WTC11 (cell line): ENCODE data around the gene SH3GL3. TPM values are rescaled to one million over a fixed set of nuclear protein-coding genes. Genes with fewer than 3 reads are reported as not detected.

ENCODE experiments used
- ATAC-seq: fragments of 200-7000 bp; cut with Tn5 transposase; 2 replicates; pipeline ENCODE4 v1.10.0; 2021; ENCODE audit warnings: mild to moderate bottlenecking, moderate library complexity
- CTCF ChIA-PET: fragments of 300-600 bp; sonication (Branson Sonifier 250); formaldehyde crosslinking; loops from one replicate; lab custom pipeline; 2021; ENCODE audit warnings: antibody characterized with exemption; lab: Charles Lee
- POLR2A ChIA-PET: fragments of 350-600 bp; sonication (Branson Sonifier 250); formaldehyde crosslinking; loops from one replicate; lab custom pipeline; 2021; ENCODE audit warnings: antibody characterized with exemption; lab: Charles Lee
- DNase-seq: peaks from one replicate; pipeline ENCODE4 v3.0.0; 2021; ENCODE audit warnings: low spot score
- H3K27ac Mint-ChIP-seq: 2 replicates; pipeline ENCODE4 v1.8.0; 2021; ENCODE audit warnings: mixed read lengths
- H3K27me3 Mint-ChIP-seq: 2 replicates; pipeline ENCODE4 v1.8.0; 2021; ENCODE audit warnings: low read depth, mild to moderate bottlenecking, moderate library complexity, mixed read lengths
- H3K36me3 Mint-ChIP-seq: 2 replicates; pipeline ENCODE4 v1.8.0; 2021; ENCODE audit warnings: mixed read lengths
- H3K4me1 Mint-ChIP-seq: 2 replicates; pipeline ENCODE4 v1.8.0; 2022; ENCODE audit warnings: mixed read lengths
- H3K4me3 Mint-ChIP-seq: 2 replicates; pipeline ENCODE4 v1.8.0; 2021; ENCODE audit warnings: mild to moderate bottlenecking, moderate library complexity, mixed read lengths
- H3K9me3 Mint-ChIP-seq: 2 replicates; pipeline ENCODE4 v1.8.0; 2021; ENCODE audit warnings: mixed read lengths
- ATF1 ChIP-seq: sonication (generic); formaldehyde crosslinking; IDR thresholded peaks from 2 replicates; pipeline ENCODE4 v1.8.1; 2023; ENCODE audit warnings: mild to moderate bottlenecking, moderate library complexity, missing genetic modification reagents
- ETV6 ChIP-seq: sonication (generic); formaldehyde crosslinking; IDR thresholded peaks from 2 replicates; pipeline ENCODE4 v1.8.1; 2022; ENCODE audit warnings: mild to moderate bottlenecking, missing genetic modification reagents
- FOXK1 ChIP-seq: sonication (generic); formaldehyde crosslinking; IDR thresholded peaks from 2 replicates; pipeline ENCODE4 v1.8.0; 2022; ENCODE audit warnings: mild to moderate bottlenecking, moderate library complexity, missing genetic modification reagents
- GABPB1 ChIP-seq: sonication (generic); formaldehyde crosslinking; IDR thresholded peaks from 2 replicates; pipeline ENCODE4 v1.8.1; 2023; ENCODE audit warnings: mild to moderate bottlenecking, missing genetic modification reagents
- GRHL2 ChIP-seq: fragments of 250-450 bp; sonication (Bioruptor Pico); IDR thresholded peaks from 2 replicates; pipeline ENCODE4 v1.8.0; 2022; ENCODE audit warnings: mild to moderate bottlenecking, moderate library complexity; ENCODE audit not compliant: insufficient replicate concordance, severe bottlenecking
- HMGA2 ChIP-seq: fragments of 250-450 bp; sonication (Bioruptor Pico); IDR thresholded peaks from 2 replicates; pipeline ENCODE4 v1.4.0; 2021; ENCODE audit warnings: mild to moderate bottlenecking, moderate library complexity
- KAT7 ChIP-seq: sonication (generic); formaldehyde crosslinking; IDR thresholded peaks from 2 replicates; pipeline ENCODE4 v1.8.1; 2023; ENCODE audit warnings: missing genetic modification reagents, mild to moderate bottlenecking, borderline replicate concordance
- NFATC4 ChIP-seq: fragments of 250-450 bp; sonication (Bioruptor Pico); IDR thresholded peaks from 2 replicates; pipeline ENCODE4 v1.9.0; 2021; ENCODE audit warnings: mild to moderate bottlenecking
- NR1H2 ChIP-seq: sonication (generic); formaldehyde crosslinking; IDR thresholded peaks from 2 replicates; pipeline ENCODE4 v1.9.0; 2021; ENCODE audit warnings: mild to moderate bottlenecking, moderate library complexity, missing genetic modification reagents
- NR2C2 ChIP-seq: sonication (generic); formaldehyde crosslinking; IDR thresholded peaks from 2 replicates; pipeline ENCODE4 v1.8.0; 2022; ENCODE audit warnings: mild to moderate bottlenecking, missing genetic modification reagents
- NR3C1 ChIP-seq: sonication (generic); formaldehyde crosslinking; conservative IDR thresholded peaks from 2 replicates; pipeline ENCODE4 v1.8.1; 2023; ENCODE audit warnings: low read depth, mild to moderate bottlenecking, missing genetic modification reagents
- RORB ChIP-seq: fragments of 250-450 bp; sonication (Bioruptor Pico); IDR thresholded peaks from 2 replicates; pipeline ENCODE4 v1.9.0; 2021; ENCODE audit warnings: mild to moderate bottlenecking
- SMAD3 ChIP-seq: sonication (generic); formaldehyde crosslinking; IDR thresholded peaks from 2 replicates; pipeline ENCODE4 v1.8.0; 2022; ENCODE audit warnings: missing genetic modification reagents, mild to moderate bottlenecking, borderline replicate concordance
- TEAD1 ChIP-seq: sonication (generic); formaldehyde crosslinking; IDR thresholded peaks from 2 replicates; pipeline ENCODE4 v1.8.0; 2022; ENCODE audit warnings: mild to moderate bottlenecking, missing genetic modification reagents
- ZNF121 ChIP-seq: sonication (generic); formaldehyde crosslinking; IDR thresholded peaks from 2 replicates; pipeline ENCODE4 v1.8.0; 2023; ENCODE audit warnings: missing genetic modification reagents
- ZNF317 ChIP-seq: sonication (generic); formaldehyde crosslinking; IDR thresholded peaks from 2 replicates; pipeline ENCODE4 v1.8.1; 2023; ENCODE audit warnings: low read depth, mild to moderate bottlenecking, moderate library complexity, missing genetic modification reagents, borderline replicate concordance
- total RNA-seq: library from RNA; stranded (reverse); gene quantifications from 3 replicates; pipeline ENCODE4 v1.2.3, GENCODE V29; 2021
- TF ChIP-seq, protein P1 (sequence below): sonication (generic); formaldehyde crosslinking; IDR thresholded peaks from 2 replicates; pipeline ENCODE4 v1.8.1; 2023; ENCODE audit warnings: mild to moderate bottlenecking, moderate library complexity, missing genetic modification reagents
- TF ChIP-seq, protein P2 (sequence below): fragments of 250-450 bp; sonication (Bioruptor Pico); IDR thresholded peaks from 2 replicates; pipeline ENCODE4 v1.9.0; 2021; ENCODE audit warnings: mild to moderate bottlenecking
- TF ChIP-seq, protein P3 (sequence below): sonication (generic); formaldehyde crosslinking; IDR thresholded peaks from 2 replicates; pipeline ENCODE4 v1.8.1; 2022; ENCODE audit warnings: low read depth, mild to moderate bottlenecking, moderate library complexity, missing genetic modification reagents, borderline replicate concordance
- TF ChIP-seq, protein P4 (sequence below): sonication (generic); formaldehyde crosslinking; IDR thresholded peaks from 2 replicates; pipeline ENCODE4 v1.8.0; 2022; ENCODE audit warnings: mild to moderate bottlenecking, missing genetic modification reagents
- TF ChIP-seq, protein P5 (sequence below): sonication (generic); formaldehyde crosslinking; IDR thresholded peaks from 2 replicates; pipeline ENCODE4 v1.8.1; 2023; ENCODE audit warnings: mild to moderate bottlenecking, missing genetic modification reagents, moderate library complexity

SH3GL3 gene
- total RNA-seq, 1 experiment from 2014 or later = 9.2 TPM

DNA sequence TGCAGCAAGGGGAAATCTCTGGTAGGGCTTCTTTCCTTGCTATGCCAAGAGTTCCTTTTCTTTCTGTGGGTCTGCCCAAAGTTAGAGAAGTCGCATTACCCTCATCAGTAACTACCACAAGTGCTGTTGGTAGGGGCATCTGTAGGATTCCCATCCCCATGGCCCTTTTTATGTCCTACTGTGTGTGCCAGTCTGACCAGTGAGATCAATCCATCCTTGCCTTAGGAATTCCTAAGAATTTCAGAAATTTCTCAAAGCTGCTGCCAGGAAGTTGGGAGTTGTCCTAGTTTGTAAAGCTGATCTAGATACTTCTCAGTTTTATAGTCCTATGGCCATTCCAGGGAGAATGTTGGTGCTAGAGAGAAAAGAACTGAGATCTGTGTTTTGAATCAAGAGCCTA lies 36.5 kb downstream of the SH3GL3 start (continued):
- TF ChIP-seq KAT7 (no peak), NR2C2 (CRISPR knock-in tag) (no peak), ATF1 (CRISPR knock-in tag) (no peak), HMGA2 (no peak), GRHL2 (no peak), SMAD3 (no peak), ZNF317 (CRISPR knock-in tag) (no peak), NR3C1 (CRISPR knock-in tag) (no peak), ETV6 (CRISPR knock-in tag) (no peak), TEAD1 (CRISPR knock-in tag) (no peak)
- TF ChIP-seq, protein P1, sequence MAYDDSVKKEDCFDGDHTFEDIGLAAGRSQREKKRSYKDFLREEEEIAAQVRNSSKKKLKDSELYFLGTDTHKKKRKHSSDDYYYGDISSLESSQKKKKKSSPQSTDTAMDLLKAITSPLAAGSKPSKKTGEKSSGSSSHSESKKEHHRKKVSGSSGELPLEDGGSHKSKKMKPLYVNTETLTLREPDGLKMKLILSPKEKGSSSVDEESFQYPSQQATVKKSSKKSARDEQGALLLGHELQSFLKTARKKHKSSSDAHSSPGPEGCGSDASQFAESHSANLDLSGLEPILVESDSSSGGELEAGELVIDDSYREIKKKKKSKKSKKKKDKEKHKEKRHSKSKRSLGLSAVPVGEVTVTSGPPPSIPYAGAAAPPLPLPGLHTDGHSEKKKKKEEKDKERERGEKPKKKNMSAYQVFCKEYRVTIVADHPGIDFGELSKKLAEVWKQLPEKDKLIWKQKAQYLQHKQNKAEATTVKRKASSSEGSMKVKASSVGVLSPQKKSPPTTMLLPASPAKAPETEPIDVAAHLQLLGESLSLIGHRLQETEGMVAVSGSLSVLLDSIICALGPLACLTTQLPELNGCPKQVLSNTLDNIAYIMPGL = no peak

DNA sequence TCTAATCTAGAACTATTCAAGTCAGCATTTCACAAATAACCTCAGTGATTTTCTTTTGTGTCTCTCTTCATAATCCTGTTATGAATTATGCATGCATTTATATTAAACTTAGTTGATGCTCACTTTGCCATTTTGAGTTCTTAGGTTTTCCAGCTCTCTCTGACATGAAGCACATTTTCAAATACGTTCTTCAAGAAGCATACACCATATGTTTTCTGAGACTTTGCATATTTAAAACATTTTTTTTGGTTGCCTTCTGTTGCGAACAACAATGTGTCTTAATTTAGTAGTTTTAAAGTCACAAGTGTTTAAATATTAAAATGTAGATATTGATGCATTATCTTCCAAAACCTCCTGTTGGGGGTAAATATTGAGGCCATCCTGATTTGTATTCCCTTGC lies 37.5 kb downstream of the SH3GL3 start:
- no peaks in the 10 kb centered on the region; the same call in 1 of the 2 replicates for H3K4me1 Mint-ChIP-seq
- no peak for DNase-seq
- TF ChIP-seq FOXK1 (no peak), RORB (CRISPR knock-in tag) (no peak), ZNF121 (CRISPR knock-in tag) (no peak), NFATC4 (no peak), GABPB1 (CRISPR knock-in tag) (no peak), NR1H2 (CRISPR knock-in tag) (no peak)
- TF ChIP-seq, protein P2, sequence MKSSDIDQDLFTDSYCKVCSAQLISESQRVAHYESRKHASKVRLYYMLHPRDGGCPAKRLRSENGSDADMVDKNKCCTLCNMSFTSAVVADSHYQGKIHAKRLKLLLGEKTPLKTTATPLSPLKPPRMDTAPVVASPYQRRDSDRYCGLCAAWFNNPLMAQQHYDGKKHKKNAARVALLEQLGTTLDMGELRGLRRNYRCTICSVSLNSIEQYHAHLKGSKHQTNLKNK (CRISPR knock-in tag) = no peak
- TF ChIP-seq, protein P3, sequence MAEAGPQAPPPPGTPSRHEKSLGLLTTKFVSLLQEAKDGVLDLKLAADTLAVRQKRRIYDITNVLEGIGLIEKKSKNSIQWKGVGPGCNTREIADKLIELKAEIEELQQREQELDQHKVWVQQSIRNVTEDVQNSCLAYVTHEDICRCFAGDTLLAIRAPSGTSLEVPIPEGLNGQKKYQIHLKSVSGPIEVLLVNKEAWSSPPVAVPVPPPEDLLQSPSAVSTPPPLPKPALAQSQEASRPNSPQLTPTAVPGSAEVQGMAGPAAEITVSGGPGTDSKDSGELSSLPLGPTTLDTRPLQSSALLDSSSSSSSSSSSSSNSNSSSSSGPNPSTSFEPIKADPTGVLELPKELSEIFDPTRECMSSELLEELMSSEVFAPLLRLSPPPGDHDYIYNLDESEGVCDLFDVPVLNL (CRISPR knock-in tag) = no peak
- TF ChIP-seq, protein P4, sequence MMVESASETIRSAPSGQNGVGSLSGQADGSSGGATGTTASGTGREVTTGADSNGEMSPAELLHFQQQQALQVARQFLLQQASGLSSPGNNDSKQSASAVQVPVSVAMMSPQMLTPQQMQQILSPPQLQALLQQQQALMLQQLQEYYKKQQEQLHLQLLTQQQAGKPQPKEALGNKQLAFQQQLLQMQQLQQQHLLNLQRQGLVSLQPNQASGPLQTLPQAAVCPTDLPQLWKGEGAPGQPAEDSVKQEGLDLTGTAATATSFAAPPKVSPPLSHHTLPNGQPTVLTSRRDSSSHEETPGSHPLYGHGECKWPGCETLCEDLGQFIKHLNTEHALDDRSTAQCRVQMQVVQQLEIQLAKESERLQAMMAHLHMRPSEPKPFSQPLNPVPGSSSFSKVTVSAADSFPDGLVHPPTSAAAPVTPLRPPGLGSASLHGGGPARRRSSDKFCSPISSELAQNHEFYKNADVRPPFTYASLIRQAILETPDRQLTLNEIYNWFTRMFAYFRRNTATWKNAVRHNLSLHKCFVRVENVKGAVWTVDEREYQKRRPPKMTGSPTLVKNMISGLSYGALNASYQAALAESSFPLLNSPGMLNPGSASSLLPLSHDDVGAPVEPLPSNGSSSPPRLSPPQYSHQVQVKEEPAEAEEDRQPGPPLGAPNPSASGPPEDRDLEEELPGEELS (CRISPR knock-in tag) = no peak
- TF ChIP-seq, protein P5, sequence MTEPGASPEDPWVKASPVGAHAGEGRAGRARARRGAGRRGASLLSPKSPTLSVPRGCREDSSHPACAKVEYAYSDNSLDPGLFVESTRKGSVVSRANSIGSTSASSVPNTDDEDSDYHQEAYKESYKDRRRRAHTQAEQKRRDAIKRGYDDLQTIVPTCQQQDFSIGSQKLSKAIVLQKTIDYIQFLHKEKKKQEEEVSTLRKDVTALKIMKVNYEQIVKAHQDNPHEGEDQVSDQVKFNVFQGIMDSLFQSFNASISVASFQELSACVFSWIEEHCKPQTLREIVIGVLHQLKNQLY (CRISPR knock-in tag) = no peak
- TF ChIP-seq, protein P1 = no peak
- TF ChIP-seq, all 79 proteins: peak for 0
- Mint-ChIP-seq H3K9me3 (peaks cover 43% of the 10 kb centered on the region), H3K27me3 (no peaks in the 10 kb centered on the region), H3K4me3 (no peak overlapping the region), H3K36me3 (peaks cover 20% of the 10 kb centered on the region), H3K27ac (no peak overlapping the region)
- ATAC-seq = no peak
- ChIA-PET CTCF (no interaction called here), POLR2A (no interaction called here)
